Dermis blood vessel endothelial cell (primary cell): ENCODE data around the gene MIR17HG. TPM values are rescaled to one million over a fixed set of nuclear protein-coding genes. Genes with fewer than 3 reads are reported as not detected.

ENCODE experiments used
- DNase-seq: peaks from one replicate; pipeline ENCODE4 v3.0.0; 2010
- total RNA-seq: library from RNA; depleted of rRNA; stranded (reverse); fragments of >200 nt; gene quantifications from 2 replicates; pipeline ENCODE4 v1.2.3, GENCODE V29; 2014

MIR17HG gene
- total RNA-seq, 1 donor from 2014 or later: 13.1 TPM

DNA sequence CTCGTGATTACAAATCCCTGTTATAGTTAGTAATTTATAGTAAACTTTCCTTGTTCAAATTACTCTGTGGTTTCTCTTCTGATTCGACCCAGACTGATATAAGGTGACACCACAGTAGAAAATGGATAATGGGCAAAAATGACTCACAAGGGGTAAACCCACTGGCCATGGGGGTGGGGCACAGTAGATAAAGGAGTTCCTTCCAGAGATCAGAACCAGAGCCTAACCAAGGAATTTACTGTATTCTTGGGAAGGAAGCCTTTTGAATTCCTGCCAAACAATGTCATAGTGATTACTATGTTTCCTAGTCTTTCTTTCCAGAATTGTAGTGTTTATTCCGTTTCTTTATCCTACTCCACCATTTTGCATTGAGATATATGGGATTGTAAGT, 21.9 kb downstream of the MIR17HG start:
- peak; percentile 30 for DNase-seq

DNA sequence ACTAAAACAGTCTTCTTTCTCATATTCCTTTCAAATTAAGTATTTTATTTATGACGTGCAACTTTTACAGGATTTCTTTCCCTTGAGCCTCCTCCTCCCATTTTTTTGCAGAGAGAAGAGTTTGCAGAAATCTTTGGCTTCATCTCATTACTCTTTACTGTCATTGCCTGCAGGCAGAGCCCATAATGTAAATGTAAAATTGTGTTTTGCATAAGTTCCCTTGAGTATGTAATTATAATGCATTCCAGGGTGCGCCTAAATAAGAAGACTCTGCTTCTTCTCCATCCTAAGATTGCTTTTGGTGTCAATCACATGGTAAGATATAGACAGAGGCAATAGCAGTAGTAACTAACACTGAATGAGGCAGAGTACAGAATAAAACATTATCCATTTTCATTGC, 23.0 kb downstream of the MIR17HG start:
- no peak for DNase-seq

DNA sequence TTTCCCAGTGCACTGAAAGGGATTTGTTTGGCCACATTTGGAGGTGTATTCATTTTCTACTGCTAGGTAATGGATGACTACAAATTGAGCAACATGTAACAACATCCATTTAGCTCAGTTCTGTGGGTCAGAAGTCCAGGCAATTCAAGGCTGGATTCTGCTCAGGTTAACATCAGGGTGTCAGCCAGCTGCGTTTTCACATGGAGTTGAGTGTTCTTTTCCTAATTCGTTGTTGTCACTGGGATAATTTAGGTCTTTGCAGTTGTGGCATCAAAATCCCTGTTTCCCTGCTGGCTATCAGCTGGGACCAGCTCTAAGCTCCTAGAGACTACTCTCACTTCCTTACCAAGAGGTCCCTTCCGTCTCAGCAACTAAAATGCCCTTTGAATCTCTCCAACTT, 25.4 kb downstream of the MIR17HG start:
- no peak for DNase-seq

DNA sequence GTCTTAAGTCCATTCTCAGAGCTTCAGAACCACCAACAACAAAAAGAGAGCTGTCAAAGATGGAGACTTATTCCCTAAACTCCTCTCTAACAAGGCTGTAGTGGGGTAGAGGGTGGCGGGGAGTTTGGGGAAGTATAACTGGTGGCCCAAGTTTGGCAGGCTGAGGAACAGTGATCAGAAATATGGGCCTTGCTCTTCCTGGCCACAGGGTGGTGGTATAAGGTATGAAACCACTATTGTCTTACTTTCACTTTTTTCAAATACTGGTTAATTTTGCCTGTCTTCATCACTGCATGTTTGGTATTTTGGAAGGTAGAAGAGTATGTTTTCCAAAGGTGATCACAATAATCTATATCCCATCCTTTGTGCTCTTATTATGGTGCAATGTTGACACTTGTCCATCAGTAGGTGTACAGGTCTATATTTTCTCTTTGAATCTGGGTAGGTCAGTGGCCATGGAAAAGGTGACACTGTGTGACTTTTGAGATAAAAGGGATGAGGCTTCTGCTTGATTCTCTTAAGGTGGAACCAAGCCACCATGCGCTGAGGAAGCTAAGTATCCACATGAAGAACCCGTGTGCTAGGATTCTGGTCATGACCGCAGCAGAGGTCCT, 27.7 kb downstream of the MIR17HG start:
- DNase-seq: peak; percentile 27

DNA sequence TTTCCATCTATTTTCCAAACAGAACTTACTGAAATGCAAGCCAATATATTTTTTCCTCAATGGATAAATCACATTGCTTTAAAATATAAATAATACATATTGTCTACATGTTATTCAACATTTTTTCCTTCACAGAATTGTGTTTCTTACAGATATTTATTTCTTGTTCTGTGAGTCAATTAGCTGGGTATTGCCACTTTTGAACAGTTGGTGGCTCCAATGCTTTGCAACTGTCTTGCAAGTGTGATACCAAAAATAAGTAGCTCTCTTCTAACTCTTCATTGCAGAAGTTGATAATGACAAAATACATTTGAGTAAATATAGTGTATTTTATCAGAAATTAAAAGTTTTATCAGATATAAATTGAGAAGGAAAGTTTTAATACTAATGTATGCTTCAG, 33.9 kb downstream of the MIR17HG start:
- DNase-seq: peak; percentile 21

DNA sequence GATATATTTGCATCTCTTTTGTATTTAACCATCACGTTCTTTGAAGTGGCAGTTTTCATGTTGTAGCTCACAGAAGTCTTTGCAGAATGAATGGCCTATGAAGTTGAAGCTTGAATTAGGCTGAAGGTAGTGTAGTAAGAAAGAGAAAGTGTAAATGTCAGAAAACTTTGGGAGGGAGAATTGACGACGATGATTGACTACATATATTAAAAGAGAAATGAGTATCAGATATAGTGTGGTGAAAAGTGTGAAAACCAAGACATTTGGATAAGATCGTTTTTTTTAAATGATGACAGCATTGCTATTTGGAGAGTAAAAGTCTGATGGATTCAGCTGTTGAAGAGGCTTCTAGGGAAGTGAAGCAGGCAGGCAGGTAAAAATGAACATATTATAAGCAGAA, 36.3 kb downstream of the MIR17HG start:
- no peak for DNase-seq

DNA sequence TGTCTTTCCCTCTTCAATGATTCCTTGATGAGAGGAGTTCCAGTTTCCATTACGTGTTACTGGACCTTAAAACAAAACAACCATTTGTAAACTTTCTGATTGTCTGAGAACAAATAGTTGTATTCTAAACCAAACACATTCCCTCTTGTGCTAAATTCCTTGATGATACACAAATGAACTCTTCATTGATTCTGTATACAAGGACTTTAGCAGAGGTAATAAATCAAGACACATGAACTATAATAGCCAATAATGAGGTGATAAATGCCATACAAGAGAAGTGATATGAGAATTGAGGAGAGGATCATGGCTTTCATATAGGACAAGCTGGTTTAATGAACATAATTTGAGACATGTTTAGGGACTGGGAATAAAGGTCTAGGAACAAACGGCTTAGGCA, 37.4 kb downstream of the MIR17HG start:
- DNase-seq: no peak

DNA sequence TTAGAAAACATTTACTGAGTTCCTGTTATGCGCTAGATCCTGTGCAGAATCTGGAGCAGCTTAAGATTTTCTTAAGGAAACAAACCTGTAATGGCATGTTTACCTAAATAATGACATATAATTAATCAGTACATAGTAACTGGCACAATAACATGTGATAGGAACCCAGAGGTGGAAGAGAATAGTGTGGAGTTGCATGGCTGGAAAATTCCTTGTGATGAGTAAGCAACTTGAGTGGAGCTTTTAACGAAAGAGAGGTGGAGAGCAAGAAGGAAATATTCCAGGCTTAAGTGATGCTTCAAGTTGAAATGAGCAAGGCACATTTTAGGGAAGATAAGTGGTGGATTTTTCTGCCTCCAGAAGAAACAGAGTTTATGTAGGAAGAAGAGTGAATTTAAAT, 41.7 kb downstream of the MIR17HG start:
- no peak for DNase-seq

DNA sequence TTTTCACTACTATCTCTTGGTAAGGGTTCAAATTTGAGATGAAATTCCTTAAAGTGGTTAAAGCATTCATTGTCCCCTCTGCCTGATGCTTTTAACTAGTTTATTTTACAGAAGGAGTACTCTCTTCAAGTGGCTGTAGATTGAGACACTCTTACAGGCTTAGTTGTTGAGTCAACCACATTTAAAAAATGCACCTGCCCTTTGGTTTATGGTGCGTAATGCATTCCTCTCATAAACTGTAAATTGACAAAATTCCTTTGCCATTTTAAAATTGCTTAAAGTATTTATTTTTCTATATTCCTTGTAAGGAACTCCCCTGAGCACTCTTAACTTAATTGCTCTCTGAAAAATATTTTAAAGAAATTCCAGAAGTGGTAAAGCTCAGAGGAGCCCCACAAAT, 50.1 kb downstream of the MIR17HG start:
- no peak for DNase-seq

DNA sequence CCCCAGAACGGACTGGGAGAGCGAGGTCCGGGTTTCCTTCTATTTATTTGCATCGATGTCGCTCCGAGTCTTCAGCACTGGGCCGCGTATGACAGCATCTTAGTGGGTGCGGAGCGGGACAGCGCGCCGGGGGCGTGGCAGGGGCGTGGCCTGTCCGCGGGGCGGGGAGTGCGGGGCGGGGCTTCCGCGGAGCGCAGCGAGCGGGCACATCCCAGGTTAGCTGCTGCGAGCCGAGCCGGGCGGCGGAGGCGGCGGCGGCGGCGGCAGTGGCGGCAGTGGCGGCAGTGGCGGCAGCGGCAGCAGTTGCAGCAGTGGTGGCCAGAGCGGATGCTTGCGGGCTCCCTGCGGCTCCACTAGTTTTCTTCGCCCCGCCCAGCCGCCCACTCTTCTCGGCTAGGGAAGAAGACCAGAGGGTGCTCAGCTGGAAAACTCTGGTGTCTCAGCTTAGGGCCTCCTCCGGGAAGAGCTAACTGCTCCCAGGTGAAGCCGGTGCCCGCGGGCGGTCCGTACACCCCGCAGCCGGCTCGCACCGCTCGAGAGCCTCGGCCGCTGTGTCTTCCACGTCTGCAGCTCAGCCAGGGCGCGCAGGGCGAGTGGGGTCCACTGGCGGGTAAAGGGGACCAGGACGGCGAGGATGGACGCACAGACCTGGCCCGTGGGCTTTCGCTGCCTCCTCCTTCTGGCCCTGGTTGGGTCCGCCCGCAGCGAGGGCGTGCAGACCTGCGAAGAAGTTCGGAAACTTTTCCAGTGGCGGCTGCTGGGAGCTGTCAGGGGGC, 51.1 kb downstream of the MIR17HG start, which contains the start of gene GPC5:
GPC5 (plus strand) TSS at position 209 of the 776 bp plus-strand sequence.
- peak; percentile 62 for DNase-seq

DNA sequence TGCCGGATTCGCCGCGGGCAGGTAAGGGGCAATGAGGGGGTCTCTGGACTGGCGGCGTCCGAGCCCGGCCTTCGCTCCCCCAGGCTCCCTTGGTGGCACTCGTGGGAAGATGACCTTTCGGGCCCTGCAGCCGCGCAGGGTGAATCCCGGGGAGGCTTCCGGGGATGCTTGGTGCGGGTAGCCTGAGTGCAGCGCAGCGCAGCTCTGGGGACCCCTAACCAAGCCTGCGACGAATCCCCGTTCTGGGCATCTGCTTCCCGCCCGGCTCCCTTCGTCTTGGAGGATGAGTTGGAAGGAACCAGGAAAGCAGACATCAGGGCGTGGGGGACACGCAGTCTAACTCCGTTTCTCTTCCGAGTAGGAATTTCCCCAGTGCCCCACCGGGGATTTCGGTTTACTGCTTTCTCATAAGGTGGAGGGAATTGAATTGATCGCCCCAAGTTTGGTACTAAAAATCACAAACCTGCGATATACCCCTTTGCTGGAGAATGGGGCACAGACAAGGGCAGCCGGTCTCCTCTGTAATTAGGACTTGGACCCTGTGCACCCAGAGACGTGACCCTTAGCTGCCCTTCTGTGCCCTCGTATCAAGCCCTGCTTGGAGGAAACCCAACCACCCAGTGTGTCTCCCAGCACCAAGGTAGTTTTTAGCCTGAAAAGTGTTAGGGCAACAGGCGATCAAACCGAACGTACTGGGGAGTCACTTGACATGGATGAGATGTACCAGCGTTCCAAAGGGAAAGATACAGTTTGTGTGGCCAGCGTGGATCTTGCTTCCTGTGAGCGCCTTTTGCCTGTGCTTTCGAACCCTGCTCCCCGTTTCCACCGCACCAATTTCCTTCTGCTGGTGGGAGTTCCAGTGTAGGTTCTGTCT, 51.9 kb downstream of the MIR17HG start:
- no peak for DNase-seq

DNA sequence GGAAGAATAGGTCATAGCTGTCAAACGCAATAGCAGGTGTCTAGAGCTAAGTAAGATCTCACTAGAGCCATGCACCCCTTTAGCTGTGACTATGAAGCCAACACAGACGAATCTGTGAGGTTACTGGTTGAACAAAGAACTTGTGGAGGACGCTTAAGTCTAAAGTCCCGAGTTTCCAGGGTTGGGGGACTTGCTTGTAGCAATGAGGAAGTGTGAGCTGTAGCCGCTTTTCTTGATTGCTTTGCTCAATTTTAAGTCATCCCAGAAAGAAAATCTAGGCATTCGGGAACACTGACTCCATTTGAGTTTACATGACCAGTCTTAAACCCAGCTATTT, 52.5 kb downstream of the MIR17HG start:
- no peak for DNase-seq

DNA sequence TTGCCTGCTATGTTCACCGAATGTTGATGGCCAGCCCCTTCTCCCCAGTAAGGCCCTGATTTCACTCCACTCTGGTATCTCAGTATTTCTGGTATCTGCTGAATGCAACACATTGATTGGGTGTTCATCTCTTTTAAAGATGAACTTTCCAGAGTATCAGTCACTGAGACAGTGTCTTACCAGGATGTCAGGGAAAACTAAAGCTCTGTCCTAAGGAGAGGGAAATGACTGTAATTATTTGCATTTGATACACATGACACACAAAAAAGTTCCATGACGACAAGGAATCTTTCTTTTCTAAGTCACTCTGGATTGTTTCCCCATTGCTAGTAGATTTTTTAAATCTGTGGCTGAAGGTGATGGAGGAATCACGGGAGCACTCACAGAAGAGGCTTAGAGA, 53.2 kb downstream of the MIR17HG start:
- DNase-seq: no peak

DNA sequence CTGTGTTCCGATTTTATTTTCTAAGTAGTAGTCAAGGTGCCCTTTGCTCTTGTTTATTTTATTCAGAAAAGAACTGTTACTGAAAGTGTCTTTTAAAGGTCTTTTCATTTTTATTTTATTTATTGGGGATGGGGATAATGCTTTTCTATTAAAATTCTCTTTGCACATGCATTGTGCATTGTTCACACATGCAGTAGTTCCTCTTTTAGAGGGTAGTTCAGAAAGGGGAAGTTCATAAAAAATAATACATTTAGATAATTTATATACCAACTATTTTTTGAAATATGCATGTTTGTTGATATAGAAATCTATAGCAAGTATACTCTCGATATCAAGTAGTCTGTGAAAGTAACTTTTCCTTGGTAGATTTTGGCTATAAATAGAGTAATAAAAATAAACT, 54.4 kb downstream of the MIR17HG start:
- DNase-seq: no peak

Other genes starting within 250 kb of the MIR17HG start
- gene GPC5, start 50.9 kb downstream of the MIR17HG start, total RNA-seq: 0.23 and 0.34 TPM in 2 replicates